Lung microvascular endothelial cell (primary cell): ENCODE measurements around the gene MYO1E. TPM values are rescaled to one million over a fixed set of nuclear protein-coding genes. Genes with fewer than 3 reads are reported as not detected.

Experiments
- DNase-seq, 2 donors: peaks; one replicate each; pipeline versions ENCODE4 v3.0.0 to v3.0.0-alpha.2; 2010; ENCODE audit warnings: low read depth in 2 of 2
- total RNA-seq: library from RNA; depleted of rRNA; stranded (reverse); fragments of >200 nt; gene quantifications from 2 replicates; pipeline ENCODE4 v1.2.1, GENCODE V29; 2014

The MYO1E gene
- total RNA-seq, 1 donor from 2014 or later = 12.1 TPM

- DNase-seq = no peak
Measured at GRCh38 chr15:59236394-59236793, 136.3 kb downstream of the MYO1E start.

GRCh38 chr15:59232476-59232875 is 140.2 kb downstream of the MYO1E start:
- peak; percentile 82 to 92 for DNase-seq

GRCh38 chr15:59230531-59231055 is 142.1 kb downstream of the MYO1E start:
- no peak for DNase-seq

- no peak for DNase-seq
Measured at GRCh38 chr15:59229453-59229852, 143.2 kb downstream of the MYO1E start.

- DNase-seq = no peak
Measured at GRCh38 chr15:59229015-59229414, 143.7 kb downstream of the MYO1E start.

- DNase-seq = no peak
Measured at GRCh38 chr15:59227021-59227420, 145.7 kb downstream of the MYO1E start.

GRCh38 chr15:59224474-59224873 is 148.2 kb downstream of the MYO1E start:
- DNase-seq = peak; percentile 66 to 77

GRCh38 chr15:59223736-59224135 is 148.9 kb downstream of the MYO1E start:
- no peak for DNase-seq

- DNase-seq = no peak
Measured at GRCh38 chr15:59222906-59223550, 149.6 kb downstream of the MYO1E start.

GRCh38 chr15:59221511-59222505 is 150.9 kb downstream of the MYO1E start:
- DNase-seq = peak in 1 of 2 donors; percentile 30

GRCh38 chr15:59218710-59219109 is 154.0 kb downstream of the MYO1E start:
- no peak for DNase-seq

- DNase-seq = peak; percentile 31 to 67
Measured at GRCh38 chr15:59217876-59218498, 154.7 kb downstream of the MYO1E start.

GRCh38 chr15:59216911-59217310 is 155.8 kb downstream of the MYO1E start:
- DNase-seq = no peak

- no peak for DNase-seq
Measured at GRCh38 chr15:59210186-59210585, 162.5 kb downstream of the MYO1E start.

- no peak for DNase-seq
Measured at GRCh38 chr15:59208613-59209249, 163.9 kb downstream of the MYO1E start.

GRCh38 chr15:59206623-59207183 is 166.0 kb downstream of the MYO1E start, which contains the start of gene LDHAL6B:
Gene LDHAL6B (plus strand): TSS chr15:59206843. CDS start chr15:59206941, 98 bp downstream.
- DNase-seq = no peak

- no peak for DNase-seq
Measured at GRCh38 chr15:59205839-59206622, 166.6 kb downstream of the MYO1E start.

GRCh38 chr15:59203657-59204056 is 169.0 kb downstream of the MYO1E start:
- DNase-seq = no peak

GRCh38 chr15:59203008-59203407 is 169.7 kb downstream of the MYO1E start:
- no peak for DNase-seq

- DNase-seq = no peak
Measured at GRCh38 chr15:59200560-59200959, 172.1 kb downstream of the MYO1E start.
